ENCODE measurements around the gene GK2.

DNA sequence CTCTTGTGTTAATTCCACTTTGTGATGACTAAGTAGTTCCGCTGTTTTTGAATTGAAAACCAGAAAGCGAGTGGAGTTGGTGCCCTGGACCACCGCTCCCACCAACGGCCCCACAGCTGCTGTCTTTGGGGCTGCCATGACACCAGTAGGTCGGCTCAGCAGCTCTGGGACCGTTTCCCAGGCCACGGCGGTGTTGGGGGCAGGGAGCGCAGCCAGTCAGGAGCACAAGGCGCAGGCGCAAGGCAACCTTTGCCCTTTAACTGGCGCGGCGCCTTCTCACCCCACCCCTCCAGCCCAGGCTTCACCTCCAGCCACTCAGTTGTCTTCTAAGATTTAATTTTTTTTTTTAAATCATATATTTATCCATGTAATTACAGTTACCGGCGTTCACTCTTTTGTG is at the start of gene GK2:
- TF ChIP-seq CTCF (IDR thresholded peaks at IDR 0.05) (no peak), POLR2A (IDR thresholded peaks at IDR 0.05) (no peak)

Measured in ovary (tissue), 3 donors.